ENCODE measurements around the gene MEOX2. TPM values are rescaled to one million over a fixed set of nuclear protein-coding genes. Genes with fewer than 3 reads are reported as not detected.

Gene MEOX2
- total and polyA plus RNA-seq, 10 of the 15 experiments (the other 5 are each of a cell fraction or from before 2014, with no cell fraction given) = not detected

DNA sequence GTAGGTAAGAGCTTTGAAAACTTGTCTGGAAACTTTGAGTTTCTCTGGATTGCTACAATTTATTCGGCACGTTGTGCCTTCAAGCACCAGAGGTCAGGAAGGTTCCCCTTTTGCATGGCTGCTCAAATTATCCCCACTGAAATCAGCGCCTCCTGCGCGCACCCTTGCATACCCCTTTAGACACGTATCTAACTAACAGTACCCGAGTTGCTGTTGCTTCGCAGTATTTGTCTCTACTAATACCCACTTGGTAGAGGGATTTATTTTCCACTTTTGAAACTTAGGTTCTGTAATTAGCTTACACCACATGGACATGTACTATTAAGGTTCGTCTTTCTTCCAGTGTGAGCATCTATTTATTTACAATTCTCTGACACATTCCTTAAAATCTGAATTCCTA is 1.6 kb downstream of the MEOX2 start:
- Histone ChIP-seq H3K4me3 (no peak overlapping the region), H4K20me1 (ENCODE audit: control insufficient read depth, insufficient read depth) (no peaks in the 10 kb centered on the region), H3K36me3 (ENCODE audit: control insufficient read depth in 2 of 2, insufficient read depth in 2 of 2, low read length in 1 of 2) (no peaks in the 10 kb centered on the region), H3K9me3 (replicated peaks; ENCODE audit: control insufficient read depth, insufficient read depth, low read length) (no peaks in the 10 kb centered on the region), H3K27me3 (replicated peaks in 1 of 2; ENCODE audit: control insufficient read depth in 2 of 2, insufficient read depth in 2 of 2, low read length in 1 of 2) (peaks cover 0 to 2% of the 10 kb centered on the region in 2 experiments; a peak in 2 of 4 replicates), H2AFZ (ENCODE audit: control insufficient read depth, low read depth, low read length) (no peak overlapping the region), H3K4me2 (ENCODE audit: control insufficient read depth, insufficient read depth) (no peak overlapping the region), H3K4me1 (ENCODE audit: control insufficient read depth, insufficient read depth, low read length) (no peaks in the 10 kb centered on the region), H3K9ac (ENCODE audit: control insufficient read depth, insufficient read depth, low read length) (no peak overlapping the region), H3K27ac (ENCODE audit: control insufficient read depth, insufficient read depth) (no peak overlapping the region), H3K79me2 (ENCODE audit: control insufficient read depth, insufficient read depth, low read length) (no peaks in the 10 kb centered on the region)
- RAD21 ChIA-PET (ENCODE audit: unreplicated experiment) = interaction anchor here (0.6 to 1.0 kb wide), 3 partner anchors 8 to 36 kb away, joined by 3 read pairs; no protein-coding TSS in a partner anchor
- intact Hi-C loops (cut with micrococcal nuclease; ENCODE audit: unreplicated experiment) (no loop called here), in situ Hi-C loops (cut with MboI) (no loop called here)
- POLR2A ChIA-PET = no interaction called here
- DNase-seq (ENCODE audit: low read depth, low spot score) (no peak), ATAC-seq (peak; percentile 26; the same call in 1 of the 3 replicates), FAIRE-seq (no peak)
- SMC1A ChIA-PET (ENCODE audit: uncharacterized antibody, unreplicated experiment) = interaction anchor here (1.1 to 1.5 kb wide), 4 partner anchors 8 to 125 kb away, joined by 3 to 4 read pairs (median 4); no protein-coding TSS in a partner anchor
- WGBS (ENCODE audit: insufficient coverage, insufficient replicate concordance, low lambda C conversion rate, missing lambda C conversion rate) = 27% methylated on average over 9 of the region's 9 CpGs
- no TSS peak for BruUV-seq (replicated peaks)
- CTCF ChIA-PET = no interaction called here
- TF ChIP-seq MYB (IDR thresholded peaks at IDR 0.05; ENCODE audit: borderline replicate concordance, low read depth, low read length) = no peak
- TF ChIP-seq, protein P1, sequence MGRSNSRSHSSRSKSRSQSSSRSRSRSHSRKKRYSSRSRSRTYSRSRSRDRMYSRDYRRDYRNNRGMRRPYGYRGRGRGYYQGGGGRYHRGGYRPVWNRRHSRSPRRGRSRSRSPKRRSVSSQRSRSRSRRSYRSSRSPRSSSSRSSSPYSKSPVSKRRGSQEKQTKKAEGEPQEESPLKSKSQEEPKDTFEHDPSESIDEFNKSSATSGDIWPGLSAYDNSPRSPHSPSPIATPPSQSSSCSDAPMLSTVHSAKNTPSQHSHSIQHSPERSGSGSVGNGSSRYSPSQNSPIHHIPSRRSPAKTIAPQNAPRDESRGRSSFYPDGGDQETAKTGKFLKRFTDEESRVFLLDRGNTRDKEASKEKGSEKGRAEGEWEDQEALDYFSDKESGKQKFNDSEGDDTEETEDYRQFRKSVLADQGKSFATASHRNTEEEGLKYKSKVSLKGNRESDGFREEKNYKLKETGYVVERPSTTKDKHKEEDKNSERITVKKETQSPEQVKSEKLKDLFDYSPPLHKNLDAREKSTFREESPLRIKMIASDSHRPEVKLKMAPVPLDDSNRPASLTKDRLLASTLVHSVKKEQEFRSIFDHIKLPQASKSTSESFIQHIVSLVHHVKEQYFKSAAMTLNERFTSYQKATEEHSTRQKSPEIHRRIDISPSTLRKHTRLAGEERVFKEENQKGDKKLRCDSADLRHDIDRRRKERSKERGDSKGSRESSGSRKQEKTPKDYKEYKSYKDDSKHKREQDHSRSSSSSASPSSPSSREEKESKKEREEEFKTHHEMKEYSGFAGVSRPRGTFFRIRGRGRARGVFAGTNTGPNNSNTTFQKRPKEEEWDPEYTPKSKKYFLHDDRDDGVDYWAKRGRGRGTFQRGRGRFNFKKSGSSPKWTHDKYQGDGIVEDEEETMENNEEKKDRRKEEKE (IDR thresholded peaks at IDR 0.05) = no peak
- TF ChIP-seq, protein P2, sequence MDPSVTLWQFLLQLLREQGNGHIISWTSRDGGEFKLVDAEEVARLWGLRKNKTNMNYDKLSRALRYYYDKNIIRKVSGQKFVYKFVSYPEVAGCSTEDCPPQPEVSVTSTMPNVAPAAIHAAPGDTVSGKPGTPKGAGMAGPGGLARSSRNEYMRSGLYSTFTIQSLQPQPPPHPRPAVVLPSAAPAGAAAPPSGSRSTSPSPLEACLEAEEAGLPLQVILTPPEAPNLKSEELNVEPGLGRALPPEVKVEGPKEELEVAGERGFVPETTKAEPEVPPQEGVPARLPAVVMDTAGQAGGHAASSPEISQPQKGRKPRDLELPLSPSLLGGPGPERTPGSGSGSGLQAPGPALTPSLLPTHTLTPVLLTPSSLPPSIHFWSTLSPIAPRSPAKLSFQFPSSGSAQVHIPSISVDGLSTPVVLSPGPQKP (IDR thresholded peaks at IDR 0.05; ENCODE audit: low read depth, low read length) = no peak
- no peak for TF ChIP-seq CHD2 (IDR thresholded peaks at IDR 0.05; ENCODE audit: borderline replicate concordance, low read depth, low read length)
- TF ChIP-seq, protein P3, sequence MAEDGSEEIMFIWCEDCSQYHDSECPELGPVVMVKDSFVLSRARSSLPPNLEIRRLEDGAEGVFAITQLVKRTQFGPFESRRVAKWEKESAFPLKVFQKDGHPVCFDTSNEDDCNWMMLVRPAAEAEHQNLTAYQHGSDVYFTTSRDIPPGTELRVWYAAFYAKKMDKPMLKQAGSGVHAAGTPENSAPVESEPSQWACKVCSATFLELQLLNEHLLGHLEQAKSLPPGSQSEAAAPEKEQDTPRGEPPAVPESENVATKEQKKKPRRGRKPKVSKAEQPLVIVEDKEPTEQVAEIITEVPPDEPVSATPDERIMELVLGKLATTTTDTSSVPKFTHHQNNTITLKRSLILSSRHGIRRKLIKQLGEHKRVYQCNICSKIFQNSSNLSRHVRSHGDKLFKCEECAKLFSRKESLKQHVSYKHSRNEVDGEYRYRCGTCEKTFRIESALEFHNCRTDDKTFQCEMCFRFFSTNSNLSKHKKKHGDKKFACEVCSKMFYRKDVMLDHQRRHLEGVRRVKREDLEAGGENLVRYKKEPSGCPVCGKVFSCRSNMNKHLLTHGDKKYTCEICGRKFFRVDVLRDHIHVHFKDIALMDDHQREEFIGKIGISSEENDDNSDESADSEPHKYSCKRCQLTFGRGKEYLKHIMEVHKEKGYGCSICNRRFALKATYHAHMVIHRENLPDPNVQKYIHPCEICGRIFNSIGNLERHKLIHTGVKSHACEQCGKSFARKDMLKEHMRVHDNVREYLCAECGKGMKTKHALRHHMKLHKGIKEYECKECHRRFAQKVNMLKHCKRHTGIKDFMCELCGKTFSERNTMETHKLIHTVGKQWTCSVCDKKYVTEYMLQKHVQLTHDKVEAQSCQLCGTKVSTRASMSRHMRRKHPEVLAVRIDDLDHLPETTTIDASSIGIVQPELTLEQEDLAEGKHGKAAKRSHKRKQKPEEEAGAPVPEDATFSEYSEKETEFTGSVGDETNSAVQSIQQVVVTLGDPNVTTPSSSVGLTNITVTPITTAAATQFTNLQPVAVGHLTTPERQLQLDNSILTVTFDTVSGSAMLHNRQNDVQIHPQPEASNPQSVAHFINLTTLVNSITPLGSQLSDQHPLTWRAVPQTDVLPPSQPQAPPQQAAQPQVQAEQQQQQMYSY (CRISPR knock-in tag; IDR thresholded peaks at IDR 0.05) = no peak
- TF ChIP-seq YBX1 (IDR thresholded peaks at IDR 0.05) = no peak

All from GM12878 (cell line).